ENCODE data around the gene TEC.

DNA sequence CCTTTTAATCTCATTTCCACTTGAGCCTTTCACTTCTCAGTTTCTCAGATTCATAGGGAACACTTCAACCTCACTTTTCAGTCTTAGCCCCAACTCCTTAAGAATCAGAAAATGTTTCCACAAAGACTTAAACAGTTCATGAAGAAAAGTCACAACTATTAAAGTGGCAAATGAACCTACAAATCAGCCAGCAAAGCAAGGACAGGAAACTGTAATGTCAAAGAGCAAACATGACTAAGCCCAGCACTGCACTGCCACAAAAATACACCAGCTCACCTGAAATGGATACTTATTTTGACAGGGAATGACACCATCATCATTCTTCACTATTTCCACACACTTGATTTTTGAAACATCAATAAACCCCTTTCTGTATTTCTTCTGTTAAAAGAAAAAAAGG is 93.8 kb downstream of the TEC start:
- TF ChIP-seq, protein P1, sequence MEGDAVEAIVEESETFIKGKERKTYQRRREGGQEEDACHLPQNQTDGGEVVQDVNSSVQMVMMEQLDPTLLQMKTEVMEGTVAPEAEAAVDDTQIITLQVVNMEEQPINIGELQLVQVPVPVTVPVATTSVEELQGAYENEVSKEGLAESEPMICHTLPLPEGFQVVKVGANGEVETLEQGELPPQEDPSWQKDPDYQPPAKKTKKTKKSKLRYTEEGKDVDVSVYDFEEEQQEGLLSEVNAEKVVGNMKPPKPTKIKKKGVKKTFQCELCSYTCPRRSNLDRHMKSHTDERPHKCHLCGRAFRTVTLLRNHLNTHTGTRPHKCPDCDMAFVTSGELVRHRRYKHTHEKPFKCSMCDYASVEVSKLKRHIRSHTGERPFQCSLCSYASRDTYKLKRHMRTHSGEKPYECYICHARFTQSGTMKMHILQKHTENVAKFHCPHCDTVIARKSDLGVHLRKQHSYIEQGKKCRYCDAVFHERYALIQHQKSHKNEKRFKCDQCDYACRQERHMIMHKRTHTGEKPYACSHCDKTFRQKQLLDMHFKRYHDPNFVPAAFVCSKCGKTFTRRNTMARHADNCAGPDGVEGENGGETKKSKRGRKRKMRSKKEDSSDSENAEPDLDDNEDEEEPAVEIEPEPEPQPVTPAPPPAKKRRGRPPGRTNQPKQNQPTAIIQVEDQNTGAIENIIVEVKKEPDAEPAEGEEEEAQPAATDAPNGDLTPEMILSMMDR (IDR thresholded peaks at IDR 0.05) = no peak
- TF ChIP-seq EZH2 (IDR thresholded peaks at IDR 0.05) = no peak

Measured in neural progenitor cell (in vitro differentiated cells).